PC-9 (cell line): ENCODE data around the gene USP28. TPM values are rescaled to one million over a fixed set of nuclear protein-coding genes. Genes with fewer than 3 reads are reported as not detected.

Experiments
- BruUV-seq: library from RNA; stranded (reverse); fragments of 400-500 nt; replicated peaks from 2 replicates; lab custom pipeline; 2021; lab: Mats Ljungman, UMichigan
- CTCF ChIA-PET: fragments of 300-600 bp; sonication (Branson Sonifier 250); formaldehyde crosslinking; loops from one replicate; lab custom pipeline; 2022; ENCODE audit warnings: antibody characterized with exemption; lab: Charles Lee
- POLR2A ChIA-PET: fragments of 300-600 bp; sonication (Branson Sonifier 250); formaldehyde crosslinking; loops from one replicate; lab custom pipeline; 2022; ENCODE audit warnings: antibody characterized with exemption; ENCODE audit not compliant: unreplicated experiment; lab: Charles Lee
- DNase-seq, 2 experiments: peaks; one replicate each; pipeline versions ENCODE4 v3.0.0 to v3.0.0-alpha.2; 2015 to 2022; ENCODE audit warnings: mixed read lengths in 1 of 2
- H2AFZ ChIP-seq: fragments of 200-600 bp; sonication (generic); 2 replicates; pipeline ENCODE4 v1.8.1; 2017; ENCODE audit warnings: antibody characterized with exemption
- H3F3A ChIP-seq: fragments of 200-600 bp; sonication (generic); 2 replicates; pipeline ENCODE4 v1.8.1; 2017; ENCODE audit warnings: antibody characterized with exemption, mild to moderate bottlenecking, low read depth; ENCODE audit not compliant: insufficient read depth
- H3K27ac ChIP-seq: fragments of 200-600 bp; sonication (generic); 2 replicates; pipeline ENCODE4 v1.6.1; 2016; ENCODE audit warnings: mixed run types
- H3K27me3 ChIP-seq: fragments of 200-600 bp; sonication (generic); 2 replicates; pipeline ENCODE4 v1.6.1; 2016; ENCODE audit warnings: low read depth, mixed run types; ENCODE audit not compliant: insufficient read depth
- H3K36me3 ChIP-seq: fragments of 200-600 bp; sonication (generic); 2 replicates; pipeline ENCODE4 v1.6.1; 2016; ENCODE audit warnings: low read depth, mixed run types
- H3K4me1 ChIP-seq: fragments of 200-600 bp; sonication (generic); replicated peaks from 2 replicates; pipeline ENCODE4 v1.6.1; 2016; ENCODE audit warnings: mixed run types; ENCODE audit not compliant: insufficient read depth
- H3K4me2 ChIP-seq: fragments of 200-600 bp; sonication (generic); 2 replicates; pipeline ENCODE4 v1.6.1; 2017; ENCODE audit warnings: mixed run types
- H3K4me3 ChIP-seq: fragments of 200-600 bp; sonication (generic); 2 replicates; pipeline ENCODE4 v1.6.1; 2016; ENCODE audit warnings: mixed run types
- H3K79me2 ChIP-seq: fragments of 200-600 bp; sonication (generic); 2 replicates; pipeline ENCODE4 v1.6.1; 2017; ENCODE audit warnings: low read depth, mixed run types
- H3K9me2 ChIP-seq: fragments of 200-600 bp; sonication (generic); 2 replicates; pipeline ENCODE4 v1.8.1; 2017; ENCODE audit warnings: mild to moderate bottlenecking; ENCODE audit not compliant: insufficient read depth
- H3K9me3 ChIP-seq: fragments of 200-600 bp; sonication (generic); 2 replicates; pipeline ENCODE4 v1.8.1; 2016; ENCODE audit warnings: low read depth; ENCODE audit not compliant: insufficient read depth
- H4K20me1 ChIP-seq: fragments of 200-600 bp; sonication (generic); 2 replicates; pipeline ENCODE4 v1.8.1; 2017; ENCODE audit not compliant: insufficient read depth
- CTCF ChIP-seq: fragments of 200-600 bp; sonication (generic); conservative IDR thresholded peaks from 2 replicates; pipeline ENCODE4 v1.6.1; 2017; ENCODE audit warnings: mixed run types, antibody characterized with exemption, mild to moderate bottlenecking, moderate library complexity
- EZH2 ChIP-seq: fragments of 200-600 bp; sonication (generic); IDR thresholded peaks from 2 replicates; pipeline ENCODE4 v1.8.0; 2017; ENCODE audit warnings: antibody characterized with exemption, low read depth
- intact Hi-C: fragments of 100-400 bp; cut with micrococcal nuclease; formaldehyde crosslinking; loops from one replicate; pipeline ENCODE4 v1.10.0; 2022; ENCODE audit not compliant: unreplicated experiment
- total RNA-seq: library from RNA; stranded (reverse); gene quantifications from 2 replicates; pipeline ENCODE4 v1.2.3, GENCODE V29; 2021

Gene USP28
- total RNA-seq, 1 experiment from 2014 or later: 38.1 TPM

GRCh38 chr11:113874581-113875233 is 665 bp downstream of the USP28 start:
- BruUV-seq: TSS peak; percentile 35
- ChIA-PET CTCF (no interaction called here), POLR2A (interaction anchor here (0.5 to 0.7 kb wide), 3 partner anchors 20 to 1948 kb away, joined by 3 to 4 read pairs (median 4); no protein-coding TSS in a partner anchor)
- no peaks in the 10 kb centered on the region for H3K9me2 ChIP-seq
- TF ChIP-seq EZH2: no peak
- no peak for TF ChIP-seq CTCF
- no peaks in the 10 kb centered on the region for H3K36me3 ChIP-seq
- no peaks in the 10 kb centered on the region for H3K27me3 ChIP-seq
- intact Hi-C loops: no loop called here
- H2AFZ ChIP-seq: peak overlapping the region; percentile 88
- H4K20me1 ChIP-seq: no peaks in the 10 kb centered on the region
- peak in 1 of 2 experiments; percentile 48 for DNase-seq
- no peaks in the 10 kb centered on the region for H3K9me3 ChIP-seq
- H3K27ac ChIP-seq: no peak overlapping the region
- peaks cover 8% of the 10 kb centered on the region; the same call in 1 of the 2 replicates for H3K4me1 ChIP-seq
- peak overlapping the region; percentile 81 for H3K4me2 ChIP-seq
- peak overlapping the region; percentile 83 for H3K4me3 ChIP-seq
- H3K79me2 ChIP-seq: no peaks in the 10 kb centered on the region
- no peaks in the 10 kb centered on the region for H3F3A ChIP-seq

- ChIA-PET POLR2A (interaction anchor here (0.5 to 0.7 kb wide), 2 partner anchors 20 to 1947 kb away, joined by 4 read pairs; no protein-coding TSS in a partner anchor), CTCF (no interaction called here)
- BruUV-seq: no TSS peak
- intact Hi-C loops: no loop called here
- H3K79me2 ChIP-seq: no peaks in the 10 kb centered on the region
- peak overlapping the region; percentile 83; the same call in 1 of the 2 replicates for H3K4me3 ChIP-seq
- H3K4me2 ChIP-seq: peak overlapping the region; percentile 81
- peaks cover 8% of the 10 kb centered on the region; the same call in 1 of the 2 replicates for H3K4me1 ChIP-seq
- no peak for TF ChIP-seq EZH2
- no peak for TF ChIP-seq CTCF
- no peaks in the 10 kb centered on the region for H3K9me3 ChIP-seq
- H3K36me3 ChIP-seq: no peaks in the 10 kb centered on the region
- H3K27me3 ChIP-seq: no peaks in the 10 kb centered on the region
- H3K27ac ChIP-seq: no peak overlapping the region
- no peaks in the 10 kb centered on the region for H4K20me1 ChIP-seq
- H3F3A ChIP-seq: no peaks in the 10 kb centered on the region
- no peaks in the 10 kb centered on the region for H3K9me2 ChIP-seq
- DNase-seq: no peak
- no peak overlapping the region; the same call in 1 of the 2 replicates for H2AFZ ChIP-seq
These were observed 1.3 kb downstream of the USP28 start for GRCh38 chr11:113874096-113874495.

- TF ChIP-seq CTCF (no peak), EZH2 (no peak)
- no peaks in the 10 kb centered on the region for H3F3A ChIP-seq
- CTCF ChIA-PET: no interaction called here
- H3K27ac ChIP-seq: no peak overlapping the region
- POLR2A ChIA-PET: no interaction called here
- H3K79me2 ChIP-seq: no peaks in the 10 kb centered on the region
- peak overlapping the region; percentile 6; the same call in 1 of the 2 replicates for H3K4me2 ChIP-seq
- no peak overlapping the region for H3K4me3 ChIP-seq
- H4K20me1 ChIP-seq: no peaks in the 10 kb centered on the region
- peaks cover 8% of the 10 kb centered on the region; the same call in 1 of the 2 replicates for H3K4me1 ChIP-seq
- no peaks in the 10 kb centered on the region for H3K36me3 ChIP-seq
- H3K9me2 ChIP-seq: no peaks in the 10 kb centered on the region
- BruUV-seq: no TSS peak
- DNase-seq: no peak
- intact Hi-C loops: no loop called here
- H2AFZ ChIP-seq: no peak overlapping the region
- H3K9me3 ChIP-seq: no peaks in the 10 kb centered on the region
- no peaks in the 10 kb centered on the region for H3K27me3 ChIP-seq
These were observed 2.1 kb downstream of the USP28 start for GRCh38 chr11:113873236-113873626.
